MV-4-11 (cell line): ENCODE data around the gene TMEM42.

Experiments
- DNase-seq: peaks from one replicate; lab custom pipeline; 2025; lab: John Stamatoyannopoulos, UW

Gene TMEM42

GRCh38 chr3:44910693-44911092 is 49.0 kb downstream of the TMEM42 start:
- DNase-seq: no peak

- DNase-seq: peak; percentile 61
Measured at GRCh38 chr3:44913868-44914468, 52.3 kb downstream of the TMEM42 start.

GRCh38 chr3:44914936-44915335 is 53.2 kb downstream of the TMEM42 start:
- no peak for DNase-seq
